BJ (cell line): Measurements from ENCODE around the gene VAV2. TPM values are rescaled to one million over a fixed set of nuclear protein-coding genes. Genes with fewer than 3 reads are reported as not detected.

ENCODE experiments used
- CTCF ChIA-PET: fragments of 350-600 bp; formaldehyde crosslinking; extraction: SDS; loops from one replicate; lab custom pipeline; 2021; ENCODE audit warnings: antibody characterized with exemption, inconsistent platforms; lab: Yijun Ruan, JAX
- POLR2A ChIA-PET: fragments of 300-600 bp; sonication (Branson Sonifier 250); formaldehyde crosslinking; extraction: SDS; loops from one replicate; lab custom pipeline; 2021; ENCODE audit warnings: antibody characterized with exemption; lab: Charles Lee
- DNase-seq: peaks from one replicate; pipeline ENCODE4 v3.0.0-alpha.2; 2011; ENCODE audit warnings: low read depth
- H3K27me3 ChIP-seq: 2 replicates; pipeline ENCODE4 v1.6.0; 2011; ENCODE audit warnings: low read length; ENCODE audit not compliant: control insufficient read depth, insufficient read depth
- H3K36me3 ChIP-seq: 2 replicates; pipeline ENCODE4 v1.5.1; 2011; ENCODE audit warnings: low read length; ENCODE audit not compliant: control insufficient read depth, insufficient read depth
- H3K4me3 ChIP-seq: 2 replicates; pipeline ENCODE4 v1.5.1; 2011; ENCODE audit warnings: low read depth, mild to moderate bottlenecking, control low read depth, low read length
- polyA plus RNA-seq: library from polyadenylated mRNA; depleted of rRNA; stranded (reverse); fragments of >200 nt; gene quantifications from 2 replicates; pipeline ENCODE4 v1.2.3, GENCODE V29; 2011
- TF ChIP-seq, protein P1 (sequence below): IDR thresholded peaks from 2 replicates; pipeline ENCODE4 v1.5.1; 2011; ENCODE audit warnings: low read depth, mild to moderate bottlenecking, control low read depth, inconsistent platforms, low read length, moderate library complexity; ENCODE audit not compliant: insufficient read depth

The VAV2 gene
- polyA plus RNA-seq, 1 experiment = 9.9 TPM

DNA sequence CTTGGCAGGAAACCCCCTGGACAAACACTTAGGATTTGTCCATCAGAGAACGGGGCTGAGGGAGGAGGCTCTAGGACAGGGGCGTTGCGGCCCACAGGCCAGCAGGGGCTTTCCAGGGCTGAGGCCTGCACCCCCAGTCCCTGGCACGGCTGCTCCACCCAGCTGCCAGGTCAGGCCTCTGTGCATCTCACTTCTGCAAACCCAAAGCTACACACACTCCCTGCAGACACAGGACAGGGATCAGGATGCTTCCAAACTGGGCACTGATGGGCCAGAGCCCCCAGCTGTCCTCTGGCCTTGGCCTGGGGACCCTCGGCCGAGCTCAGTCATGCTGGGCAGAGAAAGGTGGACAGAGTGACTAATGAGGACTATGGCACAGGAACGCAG is 147.7 kb downstream of the VAV2 start:
- ChIA-PET CTCF (interaction anchor here (1.4 kb wide), 1 partner anchor 11 kb away, joined by 3 read pairs; no protein-coding TSS in a partner anchor), POLR2A (no interaction called here)
- Histone ChIP-seq H3K4me3 (no peak overlapping the region), H3K27me3 (no peaks in the 10 kb centered on the region), H3K36me3 (peaks cover 1% of the 10 kb centered on the region)
- TF ChIP-seq, protein P1, sequence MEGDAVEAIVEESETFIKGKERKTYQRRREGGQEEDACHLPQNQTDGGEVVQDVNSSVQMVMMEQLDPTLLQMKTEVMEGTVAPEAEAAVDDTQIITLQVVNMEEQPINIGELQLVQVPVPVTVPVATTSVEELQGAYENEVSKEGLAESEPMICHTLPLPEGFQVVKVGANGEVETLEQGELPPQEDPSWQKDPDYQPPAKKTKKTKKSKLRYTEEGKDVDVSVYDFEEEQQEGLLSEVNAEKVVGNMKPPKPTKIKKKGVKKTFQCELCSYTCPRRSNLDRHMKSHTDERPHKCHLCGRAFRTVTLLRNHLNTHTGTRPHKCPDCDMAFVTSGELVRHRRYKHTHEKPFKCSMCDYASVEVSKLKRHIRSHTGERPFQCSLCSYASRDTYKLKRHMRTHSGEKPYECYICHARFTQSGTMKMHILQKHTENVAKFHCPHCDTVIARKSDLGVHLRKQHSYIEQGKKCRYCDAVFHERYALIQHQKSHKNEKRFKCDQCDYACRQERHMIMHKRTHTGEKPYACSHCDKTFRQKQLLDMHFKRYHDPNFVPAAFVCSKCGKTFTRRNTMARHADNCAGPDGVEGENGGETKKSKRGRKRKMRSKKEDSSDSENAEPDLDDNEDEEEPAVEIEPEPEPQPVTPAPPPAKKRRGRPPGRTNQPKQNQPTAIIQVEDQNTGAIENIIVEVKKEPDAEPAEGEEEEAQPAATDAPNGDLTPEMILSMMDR = no peak
- DNase-seq = no peak

DNA sequence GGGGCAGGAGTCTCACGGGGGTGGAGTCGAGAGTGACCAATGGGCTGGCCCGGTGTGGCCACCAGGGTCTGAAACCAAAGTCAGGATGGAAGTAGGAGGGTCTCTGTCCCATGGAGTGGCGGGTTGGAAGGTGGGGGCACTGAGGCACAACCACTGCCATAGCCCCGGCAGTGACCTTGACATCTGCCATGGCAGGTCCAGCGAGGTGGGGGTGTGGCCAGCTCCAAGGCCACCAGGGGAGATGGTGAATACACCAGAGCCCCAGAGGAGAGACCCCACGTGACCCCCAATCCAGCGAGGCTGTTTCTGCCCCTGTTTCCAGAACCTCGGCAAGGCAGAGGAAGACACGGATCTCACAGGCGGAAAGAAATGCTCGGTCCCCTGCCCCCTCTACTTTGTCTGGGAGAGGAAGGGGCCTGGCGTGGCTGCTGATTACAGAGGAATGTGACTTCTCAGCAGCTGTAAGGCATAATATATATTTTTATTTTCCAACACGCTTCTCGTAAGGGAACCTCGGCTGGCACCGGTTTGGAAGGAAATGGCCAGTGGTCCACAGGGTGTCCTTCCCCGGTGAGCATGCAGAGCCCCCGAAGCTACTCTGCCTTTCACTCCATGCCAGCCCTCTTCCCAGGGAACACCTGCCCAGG is 148.2 kb downstream of the VAV2 start:
- Histone ChIP-seq H3K27me3 (no peaks in the 10 kb centered on the region), H3K4me3 (no peak overlapping the region), H3K36me3 (peaks cover 1% of the 10 kb centered on the region)
- ChIA-PET CTCF (interaction anchor here (1.4 kb wide), 1 partner anchor 10 kb away, joined by 3 read pairs; no protein-coding TSS in a partner anchor), POLR2A (no interaction called here)
- TF ChIP-seq, protein P1 = no peak
- no peak for DNase-seq

DNA sequence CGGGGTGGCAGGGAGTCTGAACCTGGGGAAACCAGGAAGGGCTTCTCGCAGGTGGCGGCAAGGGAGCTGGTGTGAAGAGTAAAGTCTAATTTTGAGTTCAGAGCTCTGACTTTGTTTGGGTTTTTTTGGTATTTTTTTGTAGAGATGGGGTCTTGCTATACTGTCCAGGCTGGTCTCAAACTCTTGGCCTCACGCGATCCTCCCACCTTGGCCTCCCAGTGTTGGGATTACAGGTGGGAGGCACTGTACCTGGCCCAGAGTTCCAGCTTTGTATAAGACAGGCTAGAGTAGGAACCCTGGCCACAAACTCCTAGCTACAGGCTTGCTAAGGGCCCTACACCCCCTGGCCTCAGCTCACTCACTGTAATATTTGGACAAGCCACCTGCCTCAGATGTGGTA is 148.9 kb downstream of the VAV2 start:
- TF ChIP-seq, protein P1 = no peak
- no peak for DNase-seq
- ChIA-PET POLR2A (no interaction called here), CTCF (interaction anchor here (1.4 kb wide), 1 partner anchor 10 kb away, joined by 3 read pairs; no protein-coding TSS in a partner anchor)
- Histone ChIP-seq H3K4me3 (no peak overlapping the region), H3K36me3 (peaks cover 1% of the 10 kb centered on the region), H3K27me3 (no peaks in the 10 kb centered on the region)

DNA sequence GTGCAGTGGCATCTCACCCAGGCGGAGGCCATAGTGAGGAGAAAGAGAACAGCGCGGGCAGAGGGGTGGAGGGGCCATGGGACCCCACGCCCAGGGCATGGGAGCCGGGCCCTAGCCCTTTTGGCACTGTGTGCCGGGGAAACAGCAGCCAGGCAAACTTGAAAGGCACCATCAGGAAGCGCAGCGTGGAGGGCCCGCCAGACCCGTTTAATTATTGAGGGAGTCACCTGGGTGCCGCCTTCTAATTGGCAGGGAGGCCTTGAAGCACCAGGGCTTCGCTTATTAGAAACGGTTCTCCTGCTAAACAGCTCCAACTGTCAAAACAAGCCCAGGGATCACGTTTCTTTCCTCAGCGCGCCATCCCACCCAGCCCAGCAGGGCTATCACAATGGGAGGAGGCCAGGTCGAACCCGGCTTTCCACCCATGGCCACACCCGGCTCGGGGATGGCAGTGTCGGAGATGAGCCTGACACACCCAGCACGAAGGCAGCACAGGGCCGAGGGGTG is 149.3 kb downstream of the VAV2 start:
- CTCF ChIA-PET = interaction anchor here (1.4 kb wide), 1 partner anchor 9 kb away, joined by 3 read pairs; no protein-coding TSS in a partner anchor
- TF ChIP-seq, protein P1 = no peak
- no peak overlapping the region for H3K4me3 ChIP-seq
- POLR2A ChIA-PET = no interaction called here
- H3K27me3 ChIP-seq = no peaks in the 10 kb centered on the region
- H3K36me3 ChIP-seq = peaks cover 1% of the 10 kb centered on the region
- DNase-seq = no peak

DNA sequence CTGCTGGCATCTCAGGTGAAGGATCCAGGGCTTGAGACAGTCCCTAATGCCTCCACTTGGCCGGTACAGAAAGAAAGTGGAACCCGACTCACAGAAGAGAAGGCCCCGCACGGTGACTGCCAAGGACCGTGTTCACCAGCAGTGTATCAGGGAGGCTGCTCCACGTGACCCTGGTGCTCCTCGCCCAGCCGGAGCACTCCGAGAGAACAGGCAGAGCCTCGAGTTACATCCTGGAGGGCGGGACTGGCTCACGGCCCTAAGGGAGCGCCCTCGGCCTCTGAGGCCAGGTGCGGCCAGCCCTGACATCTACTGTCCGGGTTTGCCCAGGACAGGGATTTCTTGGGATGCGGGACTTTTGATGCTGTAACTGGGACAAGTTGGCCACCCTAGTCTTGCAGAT is 149.9 kb downstream of the VAV2 start:
- H3K4me3 ChIP-seq = no peak overlapping the region
- no peaks in the 10 kb centered on the region for H3K36me3 ChIP-seq
- TF ChIP-seq, protein P1 = no peak
- ChIA-PET POLR2A (no interaction called here), CTCF (no interaction called here)
- DNase-seq = no peak
- H3K27me3 ChIP-seq = no peaks in the 10 kb centered on the region
